Fibroblast of mammary gland (primary cell): ENCODE results near the gene MYO1A.
"Not testable (repeated sequence)": the region's sequence is repeated elsewhere in the genome, so short reads cannot be mapped to it uniquely, and the experiment has no call there.

Experiments
- DNase-seq: peaks from one replicate; pipeline ENCODE4 v3.0.0-alpha.2; 2010; ENCODE audit warnings: low read depth
- H3K4me3 ChIP-seq: 2 replicates; pipeline ENCODE4 v1.5.1; 2011; ENCODE audit warnings: low read depth, mild to moderate bottlenecking, low read length, moderate library complexity; ENCODE audit not compliant: control insufficient read depth
- TF ChIP-seq, protein P1 (sequence below): conservative IDR thresholded peaks from 2 replicates; pipeline ENCODE4 v1.5.1; 2011; ENCODE audit warnings: low read depth, low read length, inconsistent platforms; ENCODE audit not compliant: control insufficient read depth, insufficient read depth

The MYO1A gene

GRCh38 chr12:57087010-57087690 is 37.2 kb upstream of the MYO1A start:
- TF ChIP-seq, protein P1, sequence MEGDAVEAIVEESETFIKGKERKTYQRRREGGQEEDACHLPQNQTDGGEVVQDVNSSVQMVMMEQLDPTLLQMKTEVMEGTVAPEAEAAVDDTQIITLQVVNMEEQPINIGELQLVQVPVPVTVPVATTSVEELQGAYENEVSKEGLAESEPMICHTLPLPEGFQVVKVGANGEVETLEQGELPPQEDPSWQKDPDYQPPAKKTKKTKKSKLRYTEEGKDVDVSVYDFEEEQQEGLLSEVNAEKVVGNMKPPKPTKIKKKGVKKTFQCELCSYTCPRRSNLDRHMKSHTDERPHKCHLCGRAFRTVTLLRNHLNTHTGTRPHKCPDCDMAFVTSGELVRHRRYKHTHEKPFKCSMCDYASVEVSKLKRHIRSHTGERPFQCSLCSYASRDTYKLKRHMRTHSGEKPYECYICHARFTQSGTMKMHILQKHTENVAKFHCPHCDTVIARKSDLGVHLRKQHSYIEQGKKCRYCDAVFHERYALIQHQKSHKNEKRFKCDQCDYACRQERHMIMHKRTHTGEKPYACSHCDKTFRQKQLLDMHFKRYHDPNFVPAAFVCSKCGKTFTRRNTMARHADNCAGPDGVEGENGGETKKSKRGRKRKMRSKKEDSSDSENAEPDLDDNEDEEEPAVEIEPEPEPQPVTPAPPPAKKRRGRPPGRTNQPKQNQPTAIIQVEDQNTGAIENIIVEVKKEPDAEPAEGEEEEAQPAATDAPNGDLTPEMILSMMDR: no peak
- H3K4me3 ChIP-seq: peak overlapping the region; percentile 81
- peak; percentile 92 for DNase-seq

DNA sequence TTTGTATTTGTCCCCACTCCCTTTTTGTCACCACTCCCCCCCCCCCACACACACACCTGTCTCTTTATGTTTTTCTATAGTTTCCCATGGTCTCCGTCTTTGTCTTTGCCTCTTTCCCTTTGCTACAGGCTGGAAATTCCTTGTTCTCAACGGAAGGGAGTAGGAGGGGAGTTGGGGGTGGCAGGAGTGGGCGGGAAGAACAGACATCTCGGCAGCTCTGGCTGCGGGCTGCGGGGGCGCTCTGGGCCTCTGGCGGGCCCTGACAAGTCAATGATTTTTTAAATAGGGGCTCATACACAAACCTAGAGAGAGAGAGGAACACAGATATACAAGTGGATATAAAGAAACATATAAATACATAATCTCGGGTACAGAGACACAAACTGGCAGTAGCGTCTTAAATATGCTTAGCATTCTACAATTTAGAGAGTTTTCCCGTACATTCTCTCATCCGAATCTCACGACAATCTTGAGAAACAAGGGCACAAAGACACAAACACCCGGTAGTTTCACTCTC is 36.6 kb upstream of the MYO1A start:
- peak; percentile 77 for DNase-seq
- TF ChIP-seq, protein P1: peak; percentile 18

GRCh38 chr12:57085999-57086492 is 36.1 kb upstream of the MYO1A start:
- TF ChIP-seq, protein P1: no peak
- H3K4me3 ChIP-seq: peak overlapping the region; percentile 81
- DNase-seq: peak; percentile 83

More for the DNA sequence above, 36.6 kb upstream of the MYO1A start:
- peak overlapping the region; percentile 81 for H3K4me3 ChIP-seq

- H3K4me3 ChIP-seq: no peak overlapping the region
- no peak for DNase-seq
- TF ChIP-seq, protein P1: no peak
Observed at GRCh38 chr12:57080855-57081254, 30.9 kb upstream of the MYO1A start.

GRCh38 chr12:57079821-57080220 is 29.9 kb upstream of the MYO1A start:
- no peak overlapping the region for H3K4me3 ChIP-seq
- TF ChIP-seq, protein P1: no peak
- DNase-seq: no peak

GRCh38 chr12:57078519-57079404 is 28.8 kb upstream of the MYO1A start, which contains the start of gene NEMP1:
NEMP1 (minus strand) TSS chr12:57078791; CDS start chr12:57078745, 46 bp downstream.
- DNase-seq: peak; percentile 100

GRCh38 chr12:57073566-57074450 is 23.9 kb upstream of the MYO1A start:
- DNase-seq, H3K4me3 ChIP-seq: not testable (repeated sequence)

More at GRCh38 chr12:57078519-57079404, 28.8 kb upstream of the MYO1A start, which contains the start of gene NEMP1:
- H3K4me3 ChIP-seq: peak within 1 kb of the TSS; percentile 85
- TF ChIP-seq, protein P1: no peak
